B cell (primary cell): ENCODE measurements around the gene TASOR.

ENCODE experiments used
- EZH2 ChIP-seq: IDR thresholded peaks from 2 replicates; pipeline ENCODE4 v1.6.1; 2012; ENCODE audit warnings: borderline replicate concordance, low read depth, mild to moderate bottlenecking, moderate library complexity, low read length; ENCODE audit not compliant: insufficient read depth, poor library complexity, severe bottlenecking
- TF ChIP-seq, protein P1 (sequence below): fragments of 200-600 bp; IDR thresholded peaks from one replicate; pipeline ENCODE4 v1.8.0; 2022; ENCODE audit warnings: antibody characterized with exemption, mild to moderate bottlenecking

DNA sequence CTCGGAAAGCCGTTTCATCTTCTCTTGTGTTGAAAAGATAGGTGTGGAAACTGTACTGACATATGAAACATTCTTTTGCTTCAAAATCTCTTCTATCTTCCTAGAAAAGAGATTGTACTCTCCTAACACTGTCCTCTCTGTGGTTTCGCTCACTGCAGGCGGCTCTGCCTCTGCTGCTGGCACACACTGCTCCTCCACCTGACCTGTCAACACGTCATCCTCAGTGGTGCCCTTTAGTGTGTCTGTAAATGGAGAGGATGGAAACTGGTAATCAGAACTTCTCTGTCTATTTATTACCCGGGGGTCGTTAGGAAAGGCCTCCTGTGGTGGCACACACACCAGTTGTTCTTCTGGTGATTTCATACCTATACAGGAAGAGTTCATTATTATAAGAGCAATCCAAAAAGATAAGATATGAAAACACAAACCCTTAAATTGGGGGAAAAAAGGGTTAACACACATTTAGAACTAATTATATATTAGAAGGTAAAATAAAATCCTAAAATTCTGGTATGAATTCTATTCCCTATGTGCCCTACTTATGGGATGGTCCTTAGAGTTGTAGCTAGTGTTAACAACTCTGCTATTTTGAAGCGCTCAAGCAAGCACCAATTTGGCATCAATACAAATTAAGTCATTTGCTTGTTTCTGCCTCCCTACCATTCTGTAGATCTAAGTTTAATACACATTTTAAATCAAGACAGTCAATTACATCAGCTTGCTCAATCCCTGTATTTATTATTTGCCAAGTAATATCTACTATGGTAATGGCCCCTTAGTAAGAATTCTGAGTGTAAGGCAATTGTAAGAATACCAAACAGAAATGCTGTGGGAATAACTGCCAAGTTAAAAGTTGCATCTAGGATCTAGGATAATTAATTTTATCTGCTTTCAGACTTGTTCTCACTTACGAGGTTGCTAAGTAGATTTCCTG, 49.2 kb downstream of the TASOR start:
- TF ChIP-seq, protein P1, sequence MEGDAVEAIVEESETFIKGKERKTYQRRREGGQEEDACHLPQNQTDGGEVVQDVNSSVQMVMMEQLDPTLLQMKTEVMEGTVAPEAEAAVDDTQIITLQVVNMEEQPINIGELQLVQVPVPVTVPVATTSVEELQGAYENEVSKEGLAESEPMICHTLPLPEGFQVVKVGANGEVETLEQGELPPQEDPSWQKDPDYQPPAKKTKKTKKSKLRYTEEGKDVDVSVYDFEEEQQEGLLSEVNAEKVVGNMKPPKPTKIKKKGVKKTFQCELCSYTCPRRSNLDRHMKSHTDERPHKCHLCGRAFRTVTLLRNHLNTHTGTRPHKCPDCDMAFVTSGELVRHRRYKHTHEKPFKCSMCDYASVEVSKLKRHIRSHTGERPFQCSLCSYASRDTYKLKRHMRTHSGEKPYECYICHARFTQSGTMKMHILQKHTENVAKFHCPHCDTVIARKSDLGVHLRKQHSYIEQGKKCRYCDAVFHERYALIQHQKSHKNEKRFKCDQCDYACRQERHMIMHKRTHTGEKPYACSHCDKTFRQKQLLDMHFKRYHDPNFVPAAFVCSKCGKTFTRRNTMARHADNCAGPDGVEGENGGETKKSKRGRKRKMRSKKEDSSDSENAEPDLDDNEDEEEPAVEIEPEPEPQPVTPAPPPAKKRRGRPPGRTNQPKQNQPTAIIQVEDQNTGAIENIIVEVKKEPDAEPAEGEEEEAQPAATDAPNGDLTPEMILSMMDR = no peak
- TF ChIP-seq EZH2 = no peak
